ENCODE results near the gene GPR35.
A peak's percentile ranks its signal among the peaks of the same experiment; 100 is the strongest.
"Not testable (repeated sequence)": the region's sequence is repeated elsewhere in the genome, so short reads cannot be mapped to it uniquely, and the experiment has no call there.

The GPR35 gene

GRCh38 chr2:240603846-240604245, 21.4 kb upstream of the GPR35 start:
- no peak for DNase-seq

DNA sequence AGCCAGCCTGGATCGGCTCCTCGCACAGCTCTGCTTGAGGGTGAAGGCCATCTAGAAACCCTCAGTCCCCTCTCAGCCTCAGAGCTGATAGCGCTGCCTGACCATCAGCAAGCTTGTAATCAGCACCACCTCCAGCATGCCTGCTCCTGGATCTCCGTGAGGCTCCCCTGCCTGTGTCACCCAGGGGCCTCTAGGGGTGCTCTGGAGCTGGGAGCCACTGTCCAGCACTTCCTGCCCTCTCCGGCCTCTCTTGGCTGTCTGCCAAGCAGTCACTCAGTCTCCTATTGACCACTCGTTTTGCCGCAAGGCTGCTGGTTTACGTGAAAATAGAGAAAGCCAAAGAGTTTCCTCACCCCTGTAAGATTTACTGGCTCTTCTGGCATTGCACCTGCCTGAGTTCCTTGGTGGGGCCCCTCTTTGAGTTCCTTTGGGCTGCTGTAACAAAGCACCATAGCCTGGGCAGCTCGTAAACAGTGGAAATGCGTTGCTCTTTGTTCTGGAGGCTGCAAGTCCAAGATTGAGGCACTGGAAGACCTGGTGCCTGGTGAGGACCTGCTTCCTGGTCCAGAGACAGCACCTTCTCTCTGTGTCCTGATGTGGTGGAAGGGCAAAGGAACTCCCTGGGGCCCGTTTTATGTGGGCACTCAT, 20.9 kb upstream of the GPR35 start:
- DNase-seq = peak; percentile 54

GRCh38 chr2:240604939-240605716, 20.2 kb upstream of the GPR35 start:
- DNase-seq = no peak

DNA sequence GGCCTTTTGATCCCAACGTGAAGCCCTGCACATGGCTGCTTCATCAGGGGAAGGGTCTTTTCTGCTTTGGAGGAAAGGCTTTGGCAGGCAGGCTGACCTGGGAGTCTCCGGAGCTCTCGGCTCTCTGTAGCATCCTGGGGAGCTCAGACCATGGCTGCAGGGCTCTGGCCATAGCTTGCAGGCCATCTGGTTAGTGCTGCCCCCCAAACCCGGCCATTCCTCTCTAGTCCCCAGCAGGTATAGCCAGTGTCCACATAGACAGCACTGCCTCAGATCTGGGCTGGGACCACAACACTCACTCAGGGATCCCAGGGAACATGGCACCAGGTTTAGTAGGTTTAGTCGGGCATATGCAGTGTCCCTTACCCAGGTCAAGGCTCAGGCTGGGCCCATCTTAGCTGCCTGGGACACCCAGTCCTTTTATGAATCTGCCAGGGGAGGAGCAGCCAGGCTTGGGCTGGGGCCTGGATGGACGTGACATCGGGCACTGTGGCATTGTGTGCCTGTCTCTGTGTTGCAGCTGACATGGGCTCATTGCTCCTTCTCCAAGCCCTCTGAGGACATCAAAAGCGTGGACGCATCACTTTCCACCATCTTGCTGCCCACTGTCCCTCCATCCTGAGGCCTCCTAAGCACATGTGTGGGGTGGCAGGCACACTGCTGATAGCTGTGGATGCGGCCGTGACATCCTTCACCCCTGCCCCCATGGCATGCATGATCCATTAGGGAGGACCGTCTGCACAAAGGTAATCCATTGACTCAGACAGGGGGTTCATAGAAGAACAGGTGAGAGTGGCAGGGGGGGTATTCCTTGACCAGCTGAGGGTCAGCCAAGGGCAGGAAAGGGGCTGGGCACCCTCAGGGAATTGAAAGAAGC, 19.2 kb upstream of the GPR35 start:
- no peak for DNase-seq

DNA sequence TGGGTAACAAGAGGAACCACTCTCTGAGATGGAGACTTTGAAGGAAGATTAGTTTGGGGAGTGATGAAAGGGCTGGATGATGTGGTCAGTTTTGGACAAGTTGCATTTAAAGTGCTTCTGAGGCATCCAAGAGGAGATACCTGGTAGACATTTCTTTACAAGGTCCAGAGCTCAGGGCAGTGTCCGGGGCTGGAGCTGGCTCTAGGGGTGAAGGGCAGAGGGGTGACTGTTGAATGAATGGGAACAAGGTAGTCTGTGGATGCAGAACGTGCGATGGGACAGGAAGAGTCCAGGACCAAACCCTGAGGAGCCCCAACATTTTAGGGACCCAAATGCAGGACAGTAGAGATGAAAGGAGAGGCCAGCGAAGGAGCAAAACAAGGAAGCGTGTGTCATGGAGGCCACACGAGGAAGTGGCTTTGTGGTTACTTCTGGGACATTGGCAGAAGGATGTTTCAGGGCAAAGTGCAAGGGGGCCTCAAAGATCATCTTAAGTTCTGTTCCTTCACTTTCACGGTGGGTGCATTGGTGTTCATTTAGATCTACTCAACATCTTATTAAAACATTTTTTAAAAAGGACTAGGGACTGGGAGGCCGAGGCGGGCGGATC, 13.6 kb upstream of the GPR35 start:
- no peak for DNase-seq

- no peak for DNase-seq
Measured at GRCh38 chr2:240613781-240614180, 11.5 kb upstream of the GPR35 start.

DNA sequence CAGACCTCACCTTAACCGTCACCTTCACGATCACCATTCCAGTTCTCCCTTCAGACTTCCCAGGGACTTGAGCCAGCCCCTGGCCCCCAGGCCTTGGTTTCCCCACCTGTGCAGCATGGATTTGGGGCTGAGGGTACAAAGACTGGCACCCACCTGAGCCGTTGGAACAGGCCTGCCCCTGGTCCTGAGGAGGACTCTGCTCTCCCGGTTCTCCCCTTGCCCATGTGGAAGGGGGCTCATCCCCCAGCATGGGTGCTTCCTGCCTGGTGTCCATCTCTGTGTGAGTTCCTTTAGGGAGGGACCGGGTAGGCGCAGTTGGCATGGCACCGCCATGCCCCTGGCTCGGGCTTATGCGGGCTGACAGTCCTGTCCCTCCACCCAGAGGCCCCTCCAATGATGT, 10.9 kb upstream of the GPR35 start:
- no peak for DNase-seq

GRCh38 chr2:240615396-240615795, 9.9 kb upstream of the GPR35 start:
- no peak for DNase-seq

DNA sequence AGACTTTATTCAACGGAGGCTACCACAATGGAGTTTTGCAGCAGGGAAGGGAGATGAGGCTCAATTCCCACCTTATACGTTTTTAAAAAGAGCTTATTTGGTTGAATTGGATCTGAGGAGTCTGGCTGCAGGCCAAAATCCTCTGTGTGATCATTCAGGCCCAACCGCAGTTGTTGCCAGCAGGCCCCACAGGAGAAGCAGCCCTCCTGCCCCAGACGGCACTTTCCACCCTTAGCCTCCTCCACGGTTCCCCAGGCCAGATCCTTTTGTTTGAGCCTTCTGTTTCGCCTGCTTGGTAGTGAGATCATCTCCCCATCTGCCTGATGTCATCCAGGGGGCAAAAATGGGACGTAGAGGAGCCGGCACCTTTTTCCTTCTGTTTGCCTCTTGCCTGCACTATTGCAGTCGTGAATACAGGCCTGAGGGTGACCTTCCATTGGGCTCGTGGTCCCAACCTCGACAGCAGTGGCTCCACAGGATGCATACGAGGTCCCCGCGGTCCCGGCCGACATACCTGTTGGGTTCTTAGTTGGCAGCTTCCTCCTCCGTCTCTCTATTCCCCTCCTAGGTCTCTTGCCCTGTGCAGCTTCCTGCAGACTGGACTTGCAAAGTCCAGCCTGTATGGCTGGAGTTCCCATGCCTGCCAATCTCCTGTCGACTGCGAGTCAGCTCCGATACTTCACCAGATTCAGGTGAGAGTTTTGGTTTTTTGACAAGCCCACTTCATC, 9.3 kb upstream of the GPR35 start:
- DNase-seq = no peak

DNA sequence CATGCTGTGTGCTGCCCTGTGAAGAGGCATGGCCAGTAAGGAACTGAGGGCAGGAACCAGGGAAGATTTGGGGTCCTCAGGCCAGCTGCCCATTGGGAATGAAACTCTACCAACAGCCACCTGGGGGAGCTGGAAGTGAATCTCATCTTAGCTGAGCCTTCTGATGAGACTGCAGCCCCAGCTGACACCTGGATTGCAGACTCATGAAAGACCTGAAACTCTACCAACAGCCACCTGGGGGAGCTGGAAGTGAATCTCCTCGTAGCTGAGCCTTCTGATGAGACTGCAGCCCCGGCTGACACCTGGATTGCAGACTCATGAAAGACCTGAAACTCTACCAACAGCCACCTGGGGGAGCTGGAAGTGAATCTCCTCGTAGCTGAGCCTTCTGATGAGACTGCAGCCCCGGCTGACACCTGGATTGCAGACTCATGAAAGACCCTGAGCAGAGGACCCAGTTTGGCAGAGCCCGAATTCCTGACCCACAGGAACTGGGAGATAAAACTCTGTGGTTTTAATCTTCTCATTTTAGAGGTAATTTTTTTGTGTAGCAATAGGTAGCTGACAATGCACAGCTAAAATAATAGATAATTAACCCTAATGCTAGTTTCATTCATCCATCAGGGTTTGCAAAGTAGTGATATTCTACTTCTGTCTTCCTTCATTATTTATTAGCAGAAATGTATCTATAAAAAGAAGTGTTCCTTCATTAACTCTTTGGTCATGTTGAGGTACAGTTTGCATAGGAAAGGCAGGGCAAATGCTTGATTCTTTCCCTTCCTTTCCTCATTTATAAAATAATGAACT, 8.2 kb upstream of the GPR35 start:
- not testable (repeated sequence) for DNase-seq

- DNase-seq = no peak
Measured at GRCh38 chr2:240618776-240619175, 6.5 kb upstream of the GPR35 start.

- DNase-seq = no peak
Measured at GRCh38 chr2:240619506-240620148, 5.7 kb upstream of the GPR35 start.

DNA sequence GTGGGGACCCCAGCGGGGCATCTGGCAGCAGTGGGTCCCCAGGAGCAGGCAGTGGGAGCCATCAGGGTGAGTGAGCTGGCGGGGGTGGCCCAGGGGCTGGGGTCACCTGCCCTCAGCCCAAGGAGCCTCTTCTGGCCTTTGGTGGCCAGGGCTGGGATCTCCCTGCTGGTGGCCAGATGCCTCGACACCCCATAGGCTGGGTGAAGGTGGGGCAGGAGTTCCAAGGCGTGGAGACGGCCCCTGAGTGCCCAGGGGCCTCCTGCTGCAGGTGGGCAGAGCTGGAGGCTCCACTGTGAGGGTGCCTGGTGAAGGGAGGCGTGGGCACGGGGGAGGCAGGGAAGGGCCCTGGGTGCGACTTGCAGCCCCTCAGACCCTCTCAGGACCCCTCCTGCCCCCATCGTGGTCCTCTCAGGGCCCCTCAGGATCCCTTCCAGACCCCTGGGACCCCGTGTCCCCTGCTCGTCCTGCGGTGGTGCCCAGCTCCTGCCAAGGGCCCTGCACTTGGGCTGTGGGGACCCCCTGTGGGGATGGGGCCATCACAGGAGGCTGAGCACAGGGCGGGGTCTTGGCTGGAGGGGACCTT, 5.0 kb upstream of the GPR35 start:
- DNase-seq = no peak

GRCh38 chr2:240620859-240621258, 4.4 kb upstream of the GPR35 start:
- DNase-seq = no peak

- no peak for DNase-seq
Measured at GRCh38 chr2:240622060-240622411, 3.2 kb upstream of the GPR35 start.

DNA sequence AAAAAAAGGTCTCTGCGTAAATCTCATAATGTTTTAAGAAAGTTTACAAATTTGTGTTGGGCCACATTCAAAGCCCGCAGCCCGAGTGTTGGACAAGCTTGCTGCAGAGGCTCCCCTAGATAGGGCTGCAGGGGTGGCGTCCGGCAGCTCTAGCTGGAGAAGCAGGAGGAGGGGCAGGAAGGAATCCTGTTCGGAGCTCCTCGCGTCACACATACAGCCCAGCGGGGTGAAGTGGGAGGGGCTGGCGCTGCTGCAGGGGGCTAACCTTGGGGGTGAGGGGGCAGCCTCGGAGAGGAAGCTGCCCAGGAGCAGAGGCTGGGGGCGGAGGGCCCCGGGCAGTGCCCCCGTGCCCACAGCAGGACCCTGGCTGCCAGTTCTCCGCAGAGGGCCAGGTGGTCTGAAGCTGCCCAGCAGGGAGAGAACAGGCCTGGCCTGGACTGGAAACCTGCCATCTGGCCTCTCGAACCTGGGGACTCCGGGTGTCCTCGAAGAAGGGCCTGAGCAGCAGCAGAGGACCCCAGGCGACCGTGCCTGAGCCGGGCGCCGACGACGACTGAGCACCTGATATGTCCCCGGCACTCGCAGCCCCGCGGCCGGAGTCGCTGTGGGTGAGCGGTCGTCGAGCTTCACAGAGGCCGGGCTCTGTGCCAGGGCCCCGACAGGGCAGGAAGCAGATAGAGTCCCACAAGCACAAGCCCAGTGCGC, 2.6 kb upstream of the GPR35 start:
- DNase-seq = no peak

GRCh38 chr2:240623531-240624010, 1.7 kb upstream of the GPR35 start:
- no peak for DNase-seq

- DNase-seq = no peak
Measured at GRCh38 chr2:240624011-240624949, 1.0 kb upstream of the GPR35 start.

All from NCI-H226 (cell line).